Bronchus fibroblast of lung (primary cell): ENCODE measurements around the gene IFT27. TPM values are rescaled to one million over a fixed set of nuclear protein-coding genes. Genes with fewer than 3 reads are reported as not detected.

Experiments
- total RNA-seq: library from RNA; depleted of rRNA; stranded (reverse); fragments of >200 nt; gene quantifications from 2 replicates; pipeline ENCODE4 v1.2.3, GENCODE V29; 2015

Gene IFT27
- total RNA-seq: 21.9 and 24.0 TPM in 2 replicates

GRCh38 chr22:36775964-36776669 lies at the start of gene IFT27:
Gene IFT27 (minus strand): TSS chr22:36776119. CDS start chr22:36775707, 412 bp downstream.

GRCh38 chr22:36816636-36817524 lies 41.0 kb upstream of the IFT27 start, which contains the start of gene PVALB:
Gene PVALB (minus strand): TSS chr22:36817035. CDS start chr22:36817005, 30 bp downstream.

Other genes starting within 250 kb of the IFT27 start
- gene EIF3D, start 247.0 kb downstream of the IFT27 start, total RNA-seq: 443 and 459 TPM in 2 replicates
- not detected in 2 replicates for gene CACNG2, start 72.4 kb downstream of the IFT27 start, total RNA-seq
- not detected in 2 replicates for gene PVALB, start 40.9 kb upstream of the IFT27 start, total RNA-seq
- gene NCF4, start 84.9 kb upstream of the IFT27 start, total RNA-seq: not detected in 2 replicates
- gene CSF2RB, start 137.5 kb upstream of the IFT27 start, total RNA-seq: not detected in 2 replicates
- gene TST, start 243.3 kb upstream of the IFT27 start, total RNA-seq: 42.5 and 44.3 TPM in 2 replicates
- gene MPST, start 243.6 kb upstream of the IFT27 start, total RNA-seq: 141 and 148 TPM in 2 replicates